ENCODE data around the gene TIMM50. TPM values are rescaled to one million over a fixed set of nuclear protein-coding genes. Genes with fewer than 3 reads are reported as not detected.
A peak's percentile ranks its signal among the peaks of the same experiment; 100 is the strongest.

TIMM50 gene
- total and polyA plus RNA-seq, 12 donors, result 67.3 to 160 (median 79.9) TPM

- Histone ChIP-seq H3K4me3 (no peak overlapping the region), H3K4me1 (no peaks in the 10 kb centered on the region), H3K9me3 (no peaks in the 10 kb centered on the region), H3K27ac (no peak overlapping the region), H3K27me3 (no peaks in the 10 kb centered on the region), H3K36me3 (peaks cover 3 to 100% (median 96%) of the 10 kb centered on the region in 9 donors)
- WGBS, 2 donors, result 90 to 94% methylated on average over 6 of the region's 6 CpGs
- ATAC-seq, result no peak
- DNase-seq, result no peak
- TF ChIP-seq CTCF (IDR thresholded peaks at IDR 0.05), result no peak
- intact Hi-C loops (cut with DNase I), result no loop called here
These were observed 11.1 kb upstream of the TIMM50 start for GRCh38 chr19:39469567-39469966.

DNA sequence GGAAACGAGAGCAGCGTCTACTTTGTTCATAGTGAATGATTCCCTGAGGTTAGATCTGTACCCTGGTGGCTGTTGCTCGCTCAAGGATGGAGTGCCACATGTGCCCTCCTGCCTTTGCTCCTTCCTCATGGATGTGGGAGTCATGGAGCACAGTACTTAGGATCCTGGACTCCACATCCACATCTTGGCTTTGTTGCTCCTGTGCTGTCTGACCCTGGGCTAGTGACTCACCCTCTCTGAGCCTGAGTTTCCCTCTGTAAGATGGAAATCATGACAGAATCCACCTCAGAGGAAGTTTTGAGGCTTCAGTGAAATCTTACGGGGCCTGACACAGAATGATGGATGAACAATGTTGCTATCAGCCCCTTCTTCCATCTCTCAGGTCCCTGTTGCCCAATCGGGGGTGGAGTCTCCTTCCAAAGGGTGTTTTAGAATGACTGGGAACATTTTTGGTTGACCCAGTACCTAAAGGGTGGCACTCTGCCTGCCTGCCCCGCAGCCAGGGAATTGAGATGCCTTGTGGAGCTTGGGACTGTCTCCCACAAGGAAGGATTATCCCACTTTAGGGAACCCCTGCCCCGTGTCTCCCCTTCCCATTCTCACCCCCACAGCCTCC is 9.8 kb upstream of the TIMM50 start:
- 84 to 92% methylated on average over 7 of the region's 7 CpGs for WGBS, 2 donors
- no peak for TF ChIP-seq CTCF (IDR thresholded peaks at IDR 0.05)
- Histone ChIP-seq H3K36me3 (peaks cover 0 to 100% (median 94%) of the 10 kb centered on the region in 9 donors), H3K4me3 (no peak overlapping the region), H3K27me3 (no peaks in the 10 kb centered on the region), H3K27ac (no peak overlapping the region), H3K9me3 (no peaks in the 10 kb centered on the region), H3K4me1 (peaks cover 0 to 4% (median 0%) of the 10 kb centered on the region in 9 donors)
- ATAC-seq, result no peak
- no peak for DNase-seq
- intact Hi-C loops (cut with DNase I), result loop anchor here in 7 of 10 donors (5.0 to 10.0 kb wide), 3 partner anchors 61 to 1066 kb away; partner anchors contain the start of genes EID2B (in 6 of the 7) and FAM98C (in 1 of the 7)

DNA sequence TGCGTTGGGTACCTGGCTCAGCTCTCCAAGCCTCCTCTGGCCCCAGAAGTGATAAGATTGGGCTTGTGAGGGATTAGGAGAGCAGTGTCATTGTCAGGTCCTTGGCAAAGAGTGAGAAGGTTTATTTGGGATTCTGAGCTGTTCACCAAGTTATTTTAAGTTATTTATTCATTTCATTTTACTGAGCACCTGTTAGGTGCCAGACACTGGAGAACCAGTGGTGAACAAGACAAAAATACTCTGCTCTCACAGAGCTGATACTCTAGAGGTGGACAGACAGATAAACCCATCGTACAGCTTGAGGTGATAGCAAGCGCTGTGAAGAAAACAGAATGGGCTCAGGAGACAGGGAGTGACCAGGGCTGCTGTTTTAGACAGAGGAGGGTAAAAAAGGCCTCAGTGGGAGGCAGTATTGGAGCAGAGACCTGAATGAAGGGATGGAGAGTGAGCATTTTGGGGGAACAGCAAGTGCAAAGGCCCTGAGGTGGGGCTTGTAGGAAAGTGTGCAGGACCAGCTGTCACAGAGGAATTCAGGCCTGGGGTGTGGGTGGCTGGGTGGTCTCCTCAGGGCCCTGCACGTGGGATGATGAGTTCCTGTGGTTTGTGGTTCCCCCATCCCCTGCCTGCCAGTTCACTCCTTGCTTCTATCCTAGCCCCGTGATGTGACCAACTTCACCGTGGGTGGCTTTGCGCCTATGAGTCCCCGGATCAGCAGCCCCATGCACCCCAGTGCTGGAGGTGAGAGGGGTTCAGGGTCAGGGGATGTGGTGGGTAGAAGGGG is 8.7 kb upstream of the TIMM50 start:
- no peak overlapping the region for H3K4me3 ChIP-seq
- TF ChIP-seq CTCF (IDR thresholded peaks at IDR 0.05), result no peak
- WGBS, 2 donors, result 87 to 91% methylated on average over 8 of the region's 8 CpGs
- no peak overlapping the region for H3K27ac ChIP-seq
- ATAC-seq, result no peak
- no peak for DNase-seq
- H3K9me3 ChIP-seq, result no peaks in the 10 kb centered on the region
- no peaks in the 10 kb centered on the region for H3K27me3 ChIP-seq
- H3K36me3 ChIP-seq, result peaks cover 0 to 99% (median 88%) of the 10 kb centered on the region in 9 donors
- intact Hi-C loops (cut with DNase I), result loop anchor here in 7 of 10 donors (5.0 to 10.0 kb wide), 3 partner anchors 60 to 1067 kb away; partner anchors contain the start of genes EID2B (in 6 of the 7) and FAM98C (in 1 of the 7)
- H3K4me1 ChIP-seq, result peaks cover 0 to 7% (median 0%) of the 10 kb centered on the region in 9 donors

GRCh38 chr19:39472746-39473442 is 7.7 kb upstream of the TIMM50 start:
- Histone ChIP-seq H3K27me3 (no peaks in the 10 kb centered on the region), H3K4me3 (no peak overlapping the region), H3K27ac (no peak overlapping the region), H3K9me3 (no peaks in the 10 kb centered on the region), H3K36me3 (peaks cover 0 to 94% (median 81%) of the 10 kb centered on the region in 9 donors), H3K4me1 (peaks cover 0 to 7% (median 0%) of the 10 kb centered on the region in 9 donors)
- intact Hi-C loops (cut with DNase I), result loop anchor here in 7 of 10 donors (5.0 to 10.0 kb wide), 3 partner anchors 59 to 1068 kb away; partner anchors contain the start of genes EID2B (in 6 of the 7) and FAM98C (in 1 of the 7)
- ATAC-seq (peak in 2 of 8 donors; percentile 5 to 31), DNase-seq (no peak)
- 90 to 93% methylated on average over 32 of the region's 32 CpGs for WGBS, 2 donors
- TF ChIP-seq CTCF (IDR thresholded peaks at IDR 0.05), result no peak

All from heart right ventricle (tissue), 16 donors.